Germinal center (tissue), 1 donor: ENCODE measurements around the gene ZKSCAN8.

Experiments
- DNase-seq: peaks from one replicate; pipeline ENCODE4 v3.0.0; 2012; ENCODE audit warnings: mixed read lengths, low spot score

ZKSCAN8 gene

DNA sequence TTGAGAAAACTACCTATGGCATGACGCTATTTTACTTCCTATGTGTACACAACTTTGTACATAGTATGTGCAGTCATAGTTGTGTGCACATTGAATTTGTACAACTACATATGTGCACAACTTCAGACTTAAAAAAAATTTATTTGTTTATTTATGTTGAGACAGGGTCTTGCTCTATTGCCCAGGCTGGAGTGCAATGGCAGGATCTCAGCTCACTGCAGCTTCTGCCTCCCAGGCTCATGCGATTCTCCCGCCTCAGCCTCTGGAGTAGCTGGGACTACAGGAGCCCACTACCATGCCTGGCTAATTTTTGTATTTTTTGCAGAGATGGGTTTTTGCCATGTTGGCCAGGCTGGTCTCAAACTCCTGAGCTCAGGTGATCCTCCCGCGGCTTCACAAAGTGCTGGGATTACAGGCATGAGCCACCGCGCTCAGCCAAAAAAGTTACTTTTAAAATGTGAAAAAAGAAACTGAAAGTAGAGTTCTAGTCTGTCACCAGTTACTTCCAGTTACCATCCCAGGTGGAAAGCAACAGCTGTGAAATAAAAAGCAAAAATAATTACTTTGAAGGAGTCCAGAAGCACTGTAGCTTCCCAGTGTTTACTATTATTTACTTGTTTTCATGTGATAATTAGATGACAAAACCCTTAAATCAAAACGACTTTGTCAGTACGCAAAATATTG is 1.7 kb upstream of the ZKSCAN8 start:
- DNase-seq = no peak

DNA sequence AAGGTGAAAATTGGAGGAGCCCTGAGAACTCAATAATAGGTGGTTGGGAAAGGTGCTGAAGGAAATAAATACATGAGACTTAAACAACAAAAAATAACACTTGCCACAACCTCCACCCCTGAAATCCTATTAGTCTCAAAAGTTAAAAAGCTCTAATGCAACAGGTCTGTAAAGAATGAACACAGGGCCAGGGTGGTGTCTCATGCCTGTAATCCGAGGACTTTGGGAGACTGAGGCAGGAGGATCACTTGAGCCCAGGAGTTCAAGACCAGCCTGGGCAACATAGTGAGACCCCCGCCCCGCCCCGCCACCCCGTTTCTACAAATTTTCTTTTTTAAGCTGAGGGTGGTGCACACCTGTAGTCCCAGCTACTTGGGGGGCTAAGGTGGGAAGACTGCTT is 1.1 kb upstream of the ZKSCAN8 start:
- DNase-seq = no peak

DNA sequence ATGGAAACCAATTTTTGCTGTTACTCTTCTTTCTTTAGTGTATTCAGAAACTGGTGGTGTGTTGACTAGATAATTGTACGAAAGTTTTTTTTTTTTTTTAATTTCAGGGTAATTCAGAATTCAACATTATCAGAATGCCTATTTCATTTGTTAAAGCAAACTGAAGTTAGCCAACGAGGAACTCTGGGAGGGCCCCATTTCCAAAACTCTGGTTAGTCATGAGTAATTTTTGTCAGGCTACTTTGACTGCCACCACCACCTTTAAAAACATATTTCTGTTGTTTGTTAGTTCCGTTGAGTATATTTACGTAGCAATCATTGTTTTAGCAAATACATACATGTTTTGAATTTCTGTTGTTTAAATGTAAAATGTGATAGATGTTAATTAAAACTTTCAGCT is 763 bp downstream of the ZKSCAN8 start:
- no peak for DNase-seq

DNA sequence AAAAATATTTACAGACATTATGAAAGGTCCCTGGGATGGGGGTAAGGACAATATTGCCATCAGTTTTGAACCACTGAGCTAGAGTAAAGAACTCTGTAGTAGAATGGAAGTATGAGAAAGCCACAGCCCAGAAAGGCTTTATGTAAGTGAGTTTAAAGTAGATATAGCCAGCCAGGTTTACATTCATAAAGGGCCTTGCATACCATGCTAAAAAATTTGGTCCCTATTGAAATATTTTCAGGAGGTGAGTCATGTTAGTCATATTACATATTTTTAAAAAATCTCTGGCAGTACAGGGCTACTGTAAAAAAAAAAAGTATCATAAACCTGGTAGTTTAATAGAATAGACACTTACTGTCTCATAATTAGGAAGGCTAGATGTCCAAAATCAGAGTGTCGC is 3.5 kb downstream of the ZKSCAN8 start:
- DNase-seq = no peak

DNA sequence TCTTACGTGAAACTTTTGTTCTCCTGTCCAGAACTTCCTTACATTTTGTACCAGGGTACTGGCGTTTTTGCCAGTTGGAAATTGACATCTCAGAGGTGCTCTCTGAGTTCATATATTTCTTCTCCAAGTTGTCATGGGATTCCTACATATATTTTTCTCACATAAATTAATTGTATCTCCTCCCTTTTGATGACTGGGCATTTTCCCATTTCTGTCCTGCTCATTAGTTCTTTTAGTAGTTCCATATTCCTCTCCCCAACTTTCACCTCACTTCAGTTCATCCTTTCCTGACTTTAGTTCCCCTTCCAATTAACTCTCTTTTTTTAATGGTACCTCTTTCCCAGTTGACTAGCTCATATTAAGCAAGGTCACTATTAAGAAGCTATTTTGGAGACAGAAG is 10.8 kb downstream of the ZKSCAN8 start:
- no peak for DNase-seq

DNA sequence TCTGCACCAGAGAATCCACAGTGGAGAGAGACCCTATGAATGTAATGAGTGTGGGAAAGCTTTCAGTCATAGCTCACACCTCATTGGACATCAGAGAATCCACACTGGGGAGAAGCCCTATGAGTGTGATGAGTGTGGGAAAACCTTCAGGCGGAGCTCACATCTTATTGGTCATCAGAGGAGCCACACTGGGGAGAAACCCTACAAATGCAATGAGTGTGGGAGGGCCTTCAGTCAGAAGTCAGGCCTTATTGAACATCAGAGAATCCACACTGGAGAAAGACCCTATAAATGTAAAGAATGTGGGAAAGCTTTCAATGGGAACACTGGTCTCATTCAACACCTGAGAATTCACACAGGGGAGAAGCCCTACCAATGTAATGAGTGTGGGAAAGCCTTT is 11.9 kb downstream of the ZKSCAN8 start:
- no peak for DNase-seq

DNA sequence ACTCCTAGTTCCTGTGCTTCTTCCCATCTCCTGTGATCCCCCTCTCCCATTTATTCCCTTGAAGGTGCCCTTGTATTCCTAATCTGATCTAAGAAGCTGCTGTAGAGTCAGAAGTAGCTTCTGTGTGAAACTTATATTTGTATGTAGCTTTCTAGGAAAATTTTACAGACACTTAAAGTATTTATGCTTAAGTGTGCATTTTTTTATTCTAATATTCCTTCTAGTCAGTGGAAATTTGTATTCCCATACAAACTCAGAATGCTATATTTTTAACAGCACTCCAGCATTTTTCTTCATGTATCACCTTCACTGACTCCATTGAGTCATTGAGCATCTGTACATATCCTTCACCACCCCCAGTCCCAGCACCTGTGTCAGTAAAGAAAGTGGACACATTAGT is 12.7 kb downstream of the ZKSCAN8 start:
- DNase-seq = no peak

DNA sequence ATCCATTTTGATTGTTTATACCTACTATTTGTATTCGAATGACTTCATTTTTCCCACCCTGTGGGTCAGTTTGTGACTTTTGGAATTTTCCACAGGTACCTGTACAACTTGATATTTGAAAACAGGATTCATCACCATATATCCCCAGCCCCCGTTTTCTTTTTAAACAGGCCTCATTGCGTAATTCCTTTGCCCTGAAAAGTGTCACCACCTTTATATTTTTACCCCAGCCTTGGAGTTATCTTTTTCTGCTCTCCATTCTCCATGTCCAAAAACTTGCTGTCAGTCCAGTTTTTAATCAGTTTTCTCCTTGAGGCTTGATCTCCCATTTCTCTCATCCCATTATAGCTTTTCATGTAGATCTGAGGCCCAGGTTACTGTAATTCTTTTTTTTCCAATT is 16.6 kb downstream of the ZKSCAN8 start:
- DNase-seq = no peak

DNA sequence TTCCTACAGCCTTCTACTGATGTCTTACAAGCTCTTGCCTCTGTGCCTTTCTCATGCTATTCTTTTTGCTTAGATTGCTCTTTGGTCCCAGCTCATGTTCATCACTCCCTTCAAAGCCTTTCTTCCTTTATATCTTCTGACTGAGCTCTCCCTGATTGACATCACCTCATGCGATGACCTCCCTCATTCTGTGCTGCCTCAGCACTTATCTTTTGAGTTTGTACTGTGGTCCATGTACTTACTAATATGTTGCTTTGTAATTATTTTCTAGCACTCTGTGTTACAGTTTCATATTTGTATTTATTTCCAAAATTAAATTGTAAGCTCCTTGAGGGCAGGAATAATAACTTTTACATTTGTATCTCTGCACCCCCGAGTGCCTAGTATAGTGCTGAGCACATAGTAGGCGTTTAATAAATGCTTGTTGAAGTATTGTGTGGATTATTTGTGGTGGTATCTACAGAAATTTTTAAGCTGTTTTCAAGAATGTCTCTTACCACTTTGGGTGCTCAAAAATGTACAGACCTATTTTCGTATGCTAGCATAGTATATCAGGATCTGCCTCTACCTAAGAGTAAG is 17.4 kb downstream of the ZKSCAN8 start:
- no peak for DNase-seq

DNA sequence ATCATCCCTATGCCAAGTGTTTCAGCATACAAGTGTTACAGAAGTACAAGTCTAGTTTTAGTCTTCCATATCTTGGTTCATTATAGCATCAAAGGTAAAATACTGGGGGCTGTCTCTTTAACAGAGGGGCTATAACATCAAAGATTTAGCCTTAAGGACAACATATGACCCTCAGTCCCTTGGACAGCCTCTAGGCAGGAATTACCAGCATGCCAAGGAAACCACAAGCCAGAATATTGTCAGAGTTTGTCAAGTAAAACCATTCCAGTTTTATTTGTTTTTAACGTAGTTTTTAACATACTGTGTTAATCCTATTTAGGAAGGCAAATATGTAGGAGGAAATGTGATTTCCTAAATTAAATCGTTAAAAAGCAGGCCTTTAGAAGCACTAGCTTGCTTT is 18.6 kb downstream of the ZKSCAN8 start:
- DNase-seq = no peak

DNA sequence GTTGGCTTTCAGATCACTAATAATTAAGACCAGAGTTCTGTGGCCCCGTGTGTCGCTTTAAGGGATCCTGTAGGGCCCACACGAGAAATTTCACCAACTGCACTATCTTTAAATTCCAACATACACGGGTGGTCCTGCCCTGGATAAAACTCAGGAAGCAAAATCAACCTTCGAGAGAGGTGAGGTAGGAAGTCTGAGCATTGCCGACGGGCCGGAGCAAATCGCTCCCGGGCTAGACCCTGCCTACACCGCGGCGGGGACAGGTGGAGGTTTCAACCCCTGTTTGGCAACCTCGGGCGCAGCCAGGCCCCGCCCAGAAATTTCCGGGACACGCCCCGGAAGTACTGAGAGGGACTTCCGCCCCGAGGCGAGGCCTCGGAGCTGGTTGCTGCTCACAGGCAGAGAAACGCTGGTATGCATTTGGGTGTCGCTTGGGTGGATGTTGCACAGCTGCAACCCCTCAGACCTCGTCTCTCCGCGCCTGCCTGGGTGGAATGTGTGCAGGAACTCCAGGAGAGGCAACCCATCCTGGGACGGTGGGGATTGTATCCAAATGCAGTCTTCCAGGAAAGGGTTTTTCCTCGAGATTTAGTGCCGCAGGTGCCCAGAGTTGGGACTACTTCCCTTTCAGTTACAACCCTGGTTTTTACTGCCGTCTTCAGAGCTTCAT is 19.9 kb downstream of the ZKSCAN8 start:
- DNase-seq = peak; percentile 74

DNA sequence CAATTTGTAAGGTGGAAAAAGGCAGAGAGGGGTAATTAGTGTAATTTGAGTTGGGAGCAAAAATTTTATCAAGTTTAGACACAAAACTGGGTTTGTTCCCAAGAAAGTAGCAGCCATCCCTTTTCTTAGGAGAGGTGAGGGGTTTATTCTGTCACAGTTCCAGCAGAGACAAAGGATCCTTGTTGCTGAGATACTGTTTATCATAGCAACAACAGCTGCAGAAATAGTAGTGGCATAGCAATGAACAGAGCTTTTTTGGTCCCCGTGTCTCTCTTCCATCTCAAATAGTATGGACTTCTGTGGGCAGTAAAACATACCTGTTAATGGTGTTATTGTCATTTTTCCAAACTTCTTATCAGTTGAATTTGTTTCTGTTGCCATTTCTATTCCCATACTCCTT is 23.9 kb downstream of the ZKSCAN8 start:
- DNase-seq = no peak

DNA sequence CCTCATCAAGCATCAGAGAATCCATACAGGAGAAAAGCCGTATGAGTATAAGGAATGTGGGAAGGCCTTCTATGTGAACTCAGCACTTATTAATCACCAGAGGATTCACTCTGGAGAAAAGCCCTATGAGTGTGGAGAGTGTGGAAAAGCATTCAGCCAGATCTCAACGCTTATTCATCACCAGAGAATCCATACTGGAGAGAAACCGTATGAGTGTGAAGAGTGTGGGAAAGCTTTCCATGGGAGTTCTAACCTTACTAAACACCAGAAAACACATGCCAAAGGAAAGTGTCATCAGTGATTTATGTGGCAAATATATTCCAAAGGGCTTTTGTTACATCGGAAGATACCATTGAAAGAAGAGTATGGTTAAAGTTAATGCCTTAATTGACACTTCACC is 25.4 kb downstream of the ZKSCAN8 start:
- no peak for DNase-seq

DNA sequence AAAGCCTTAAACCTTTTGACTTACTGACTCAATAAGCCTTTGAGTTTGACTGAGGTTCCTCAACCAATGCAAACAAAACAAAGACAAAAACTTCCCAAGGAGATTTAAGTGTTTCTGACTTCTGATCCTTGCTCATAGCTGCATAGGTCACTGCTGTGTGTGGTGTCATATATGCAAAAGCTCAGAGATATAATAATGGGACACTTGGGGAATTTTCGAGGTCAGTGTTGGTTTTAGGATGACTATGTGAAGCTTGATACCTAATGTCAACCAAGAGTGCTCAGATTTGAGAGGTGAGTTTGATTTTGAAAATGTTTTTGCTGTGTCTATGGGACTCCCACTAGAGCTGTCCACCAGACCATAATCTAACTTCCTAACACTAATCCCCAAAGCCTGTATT is 26.2 kb downstream of the ZKSCAN8 start:
- DNase-seq = no peak

DNA sequence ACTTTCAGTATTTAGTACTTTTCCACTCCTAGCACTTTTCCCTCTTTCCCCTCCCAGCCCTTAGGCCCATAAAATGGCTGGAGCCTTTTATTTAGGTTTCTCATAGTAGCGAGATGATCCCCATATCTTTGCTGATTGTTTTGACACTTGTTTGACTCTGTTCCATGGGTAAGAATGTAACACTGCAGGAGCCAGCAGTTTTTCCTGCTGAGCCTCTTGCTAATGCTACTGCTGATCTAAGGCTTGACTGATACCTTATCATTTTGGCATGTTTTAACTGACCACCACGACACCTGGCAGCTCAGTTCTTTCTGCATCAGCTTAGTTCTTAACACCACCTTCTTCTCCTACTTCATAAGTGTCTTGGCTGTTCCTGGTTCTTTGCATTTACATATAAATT is 29.6 kb downstream of the ZKSCAN8 start:
- DNase-seq = no peak

DNA sequence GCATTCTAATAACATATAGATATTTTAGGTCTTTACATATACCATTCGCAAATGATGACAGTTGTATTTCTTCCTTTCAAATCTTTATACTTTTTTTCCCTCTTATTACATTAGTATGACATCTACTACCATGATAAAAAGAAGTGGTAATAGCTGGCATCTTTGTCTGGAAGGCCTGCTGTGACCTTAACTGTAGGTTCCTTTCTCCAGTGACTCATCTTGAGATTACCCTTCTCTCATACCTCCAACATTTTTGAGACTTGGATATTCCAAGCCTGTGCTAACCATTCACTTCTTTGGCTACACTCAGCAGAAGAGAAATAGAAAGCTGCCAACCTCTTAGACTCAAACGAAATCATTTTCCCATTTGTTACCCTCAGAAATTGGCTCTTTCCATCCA is 30.3 kb downstream of the ZKSCAN8 start:
- no peak for DNase-seq

DNA sequence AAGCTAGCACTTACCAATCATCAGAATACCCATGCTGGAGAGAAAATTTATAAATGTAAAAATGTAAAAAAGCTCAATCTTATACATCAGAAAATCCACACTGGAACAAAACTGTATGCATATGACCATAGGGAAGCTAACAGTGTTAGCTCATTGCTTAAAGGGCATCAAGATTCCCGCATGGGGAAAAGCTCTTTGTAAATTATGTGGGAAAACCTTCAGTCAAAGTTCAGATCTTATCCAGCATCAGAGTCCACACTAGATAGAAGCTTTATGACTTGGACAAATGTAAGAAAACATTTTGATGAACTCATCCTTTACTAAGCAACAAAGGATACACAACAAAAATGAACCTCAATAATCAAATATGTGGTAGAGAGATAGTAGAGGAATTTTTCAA is 34.7 kb downstream of the ZKSCAN8 start:
- no peak for DNase-seq

DNA sequence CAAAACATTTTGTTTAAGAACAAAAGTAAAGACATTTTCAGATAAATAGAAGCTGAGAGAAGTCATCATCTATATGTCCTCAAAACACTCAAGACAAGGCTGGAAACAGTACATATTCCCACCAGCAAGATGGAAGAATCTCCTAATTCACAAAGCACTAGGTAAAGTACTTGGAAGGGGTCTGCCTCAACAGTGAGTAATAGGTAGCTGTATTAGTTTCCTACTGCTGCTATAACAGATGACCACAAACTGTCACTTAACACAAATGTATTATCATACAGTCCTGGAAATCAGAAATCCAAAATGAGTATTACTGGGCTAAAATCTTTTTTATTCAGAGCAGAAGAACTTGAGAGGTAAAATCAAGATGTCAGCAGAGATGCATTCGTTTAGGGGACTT is 40.6 kb downstream of the ZKSCAN8 start:
- DNase-seq = no peak

DNA sequence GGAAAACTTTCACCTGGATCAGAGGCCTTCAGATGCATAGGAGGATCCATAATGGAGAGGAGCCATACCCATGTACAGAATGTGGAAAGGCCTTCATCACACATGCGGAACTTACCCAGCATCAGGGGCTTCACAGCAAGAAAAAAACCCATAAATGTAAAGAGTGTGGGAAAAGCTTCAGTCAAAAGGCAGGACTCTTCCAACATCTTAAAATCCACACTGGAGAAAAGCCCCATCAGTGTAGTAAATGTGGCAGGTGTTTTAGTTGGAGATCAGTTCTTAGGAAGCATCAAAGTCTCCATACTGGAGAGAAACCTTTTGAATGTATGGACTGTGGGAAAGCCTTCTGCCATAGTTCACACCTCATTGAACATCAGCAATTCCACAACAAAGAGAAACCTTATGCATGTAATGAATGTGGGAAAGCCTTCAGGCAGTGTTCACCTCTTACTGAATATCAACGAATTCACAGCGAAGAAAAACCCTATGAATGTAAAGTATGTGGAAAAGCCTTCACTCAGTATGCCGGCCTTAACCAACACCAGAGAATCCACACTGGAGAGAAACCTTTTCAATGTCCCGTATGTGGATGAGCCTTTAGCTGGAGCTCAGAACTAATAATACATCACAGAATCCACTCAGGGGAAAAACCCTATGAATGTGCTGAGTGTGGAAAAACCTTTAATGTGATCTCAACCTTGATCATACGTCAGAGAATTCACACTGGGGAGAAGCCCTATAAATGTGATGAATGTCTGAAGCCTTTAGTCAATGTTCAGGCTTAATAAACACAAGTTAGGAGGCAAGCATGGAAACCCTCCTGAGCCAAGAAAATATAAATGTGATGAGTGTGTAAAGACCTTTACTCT is 46.7 kb downstream of the ZKSCAN8 start:
- no peak for DNase-seq

DNA sequence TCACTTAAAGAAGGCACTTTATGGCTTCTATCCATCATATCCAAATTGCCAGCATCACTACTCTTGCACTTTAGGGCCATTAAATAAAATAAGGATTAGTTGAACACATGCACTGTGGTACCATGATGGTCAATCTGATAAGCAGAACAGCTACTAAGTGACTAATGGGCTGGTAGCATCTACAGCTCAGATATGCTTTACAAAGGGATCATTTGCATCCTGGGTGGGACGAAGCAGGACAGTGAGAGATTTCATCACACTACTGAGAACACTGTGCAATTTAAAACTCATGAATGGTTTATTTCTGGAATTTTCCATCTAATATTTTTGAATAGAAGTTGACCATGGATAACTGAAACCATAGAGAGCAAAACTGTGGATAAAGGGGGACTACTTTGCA is 58.3 kb downstream of the ZKSCAN8 start:
- DNase-seq = no peak

DNA sequence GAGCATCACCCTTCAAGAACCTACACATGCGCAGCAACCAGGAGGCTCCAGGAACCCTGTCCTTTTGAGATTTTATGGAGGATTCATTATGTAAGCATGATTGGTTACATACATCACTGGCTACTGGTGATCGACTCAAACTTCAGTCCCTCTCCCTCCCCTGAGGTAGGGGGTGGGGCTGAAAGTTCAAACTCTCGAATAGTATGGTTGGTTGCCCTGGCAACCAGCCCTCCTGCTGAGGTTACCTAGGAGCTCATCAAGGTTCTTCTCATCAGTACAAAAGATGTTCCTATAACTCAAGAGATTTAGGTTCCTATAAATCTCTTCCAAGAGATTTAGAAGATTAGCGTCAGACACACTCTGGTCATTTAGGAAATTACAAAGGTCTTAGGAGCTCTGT is 61.5 kb downstream of the ZKSCAN8 start:
- DNase-seq = no peak

DNA sequence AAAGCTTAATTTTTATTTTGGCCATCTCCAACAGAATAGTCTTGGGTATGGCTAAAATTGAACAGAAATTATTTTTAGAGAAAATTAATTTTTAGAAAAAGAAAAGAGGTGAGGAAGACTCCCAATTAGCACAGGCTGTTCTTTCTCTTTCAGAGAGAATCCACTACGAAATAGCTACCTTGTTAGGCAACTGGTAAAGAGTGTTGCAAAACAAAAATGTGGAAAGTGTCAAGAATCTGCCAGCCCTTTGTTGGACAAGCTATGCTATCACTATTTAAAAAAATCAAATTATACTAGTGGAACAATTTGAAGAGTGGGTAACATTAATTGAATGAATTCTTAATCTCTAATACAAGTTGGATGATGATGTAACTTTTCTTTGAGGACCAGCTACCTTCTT is 64.2 kb downstream of the ZKSCAN8 start:
- no peak for DNase-seq

DNA sequence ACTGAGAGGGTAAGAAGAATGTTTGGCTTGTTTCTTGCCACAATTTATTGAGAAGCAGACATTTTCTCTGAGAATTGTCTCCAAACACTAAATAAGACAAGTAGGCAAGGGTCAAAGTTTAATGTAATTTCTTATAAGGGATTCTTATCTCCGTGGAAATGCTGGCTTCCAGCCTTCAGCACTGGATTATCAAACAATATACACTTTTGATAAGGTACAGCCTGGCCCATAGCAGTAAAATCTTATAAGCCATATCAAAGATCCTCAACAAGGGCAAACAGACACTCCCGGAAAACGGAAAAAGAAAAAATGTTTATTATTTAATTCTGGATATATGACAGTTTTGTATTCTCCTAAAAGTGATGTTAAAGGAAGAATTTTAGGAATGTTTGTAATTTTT is 64.8 kb downstream of the ZKSCAN8 start:
- no peak for DNase-seq
